GM19238 (cell line): ENCODE results near the gene TRAK1.

Source experiments
- DNase-seq: peaks from one replicate; pipeline ENCODE4 v3.0.0; 2011; ENCODE audit warnings: low spot score; ENCODE audit not compliant: insufficient read length

Gene TRAK1

GRCh38 chr3:42204867-42205599 is 113.9 kb downstream of the TRAK1 start:
- no peak for DNase-seq

GRCh38 chr3:42205800-42206514 is 114.8 kb downstream of the TRAK1 start:
- peak; percentile 52 for DNase-seq

- no peak for DNase-seq
These were observed 118.8 kb downstream of the TRAK1 start for GRCh38 chr3:42209917-42210316.

DNA sequence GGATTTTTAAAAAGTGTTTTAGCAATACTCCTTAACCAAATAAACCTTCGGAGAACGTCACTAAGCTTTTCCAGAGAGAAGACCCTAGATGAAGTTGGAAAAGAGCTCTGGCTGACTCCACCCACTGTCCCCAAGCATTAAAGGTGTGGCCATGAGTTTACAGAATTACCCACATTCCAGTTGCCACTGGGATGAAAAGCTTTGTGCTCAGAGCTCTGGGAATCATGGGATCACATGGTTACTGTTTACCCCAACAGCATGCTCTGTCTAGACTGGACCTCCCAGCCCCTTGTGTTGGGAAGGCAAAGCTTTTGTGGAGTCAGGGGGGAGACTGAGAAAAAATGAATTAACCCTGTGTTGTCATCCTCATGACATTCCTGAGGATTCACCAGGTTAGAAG is 119.6 kb downstream of the TRAK1 start:
- DNase-seq, result no peak

GRCh38 chr3:42213417-42213816 is 122.3 kb downstream of the TRAK1 start:
- DNase-seq, result peak; percentile 35

- DNase-seq, result no peak
These were observed 122.9 kb downstream of the TRAK1 start for GRCh38 chr3:42214064-42214463.

GRCh38 chr3:42214565-42215283 is 123.6 kb downstream of the TRAK1 start:
- peak; percentile 42 for DNase-seq

GRCh38 chr3:42216302-42216701 is 125.1 kb downstream of the TRAK1 start:
- no peak for DNase-seq

DNA sequence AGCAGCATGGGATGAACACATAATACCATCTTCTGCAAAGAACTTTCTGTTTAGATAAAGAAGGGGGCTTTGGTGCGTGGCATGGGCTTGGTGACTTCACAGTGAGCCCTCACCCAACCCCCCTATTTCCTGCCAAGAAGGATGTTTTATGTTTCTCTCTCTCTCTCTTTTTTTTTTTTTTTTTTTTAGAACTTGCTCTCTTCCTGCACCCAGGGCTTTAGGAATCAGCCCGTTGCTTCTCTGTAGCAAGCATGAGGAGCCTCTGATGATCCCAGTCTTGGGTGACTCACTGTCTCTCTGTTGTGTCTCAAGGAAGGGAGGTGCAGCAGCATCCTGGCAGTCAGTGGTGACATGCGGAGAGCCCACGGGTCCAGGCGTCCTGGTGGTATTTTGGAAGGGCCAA is 125.8 kb downstream of the TRAK1 start:
- no peak for DNase-seq

DNA sequence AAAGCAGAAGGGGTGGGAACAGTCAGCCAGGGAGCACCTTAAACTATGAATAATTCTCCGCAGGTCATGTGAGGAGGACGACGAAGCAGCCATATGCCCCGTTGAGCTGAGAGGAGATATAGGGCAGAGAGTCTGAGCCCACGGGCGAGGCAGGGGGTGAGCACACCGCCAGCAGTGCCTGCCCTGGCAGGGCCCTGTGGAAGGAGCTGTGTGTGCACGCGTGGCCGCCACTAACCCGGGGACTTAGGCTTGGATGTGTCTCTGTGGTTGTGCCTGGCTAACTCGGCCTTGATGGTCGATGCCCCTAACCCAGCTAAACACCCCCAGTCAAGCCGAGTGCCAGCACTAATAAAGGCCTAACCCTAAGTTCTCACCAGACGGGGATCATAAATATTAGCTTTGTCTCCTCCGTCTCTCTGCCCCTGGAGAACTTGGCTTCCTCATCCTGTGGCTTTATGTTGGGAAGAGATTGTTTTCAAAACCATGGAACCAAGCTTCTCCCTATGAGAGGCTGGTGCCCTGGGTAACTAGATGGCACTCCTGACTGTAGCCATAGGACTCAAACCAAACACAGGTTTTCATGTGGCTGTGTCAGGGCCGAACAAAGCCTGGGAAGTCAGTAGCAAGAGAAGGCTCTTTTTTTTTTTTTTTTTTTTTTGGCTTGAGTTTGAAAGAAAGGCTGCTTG is 129.4 kb downstream of the TRAK1 start:
- DNase-seq, result no peak

DNA sequence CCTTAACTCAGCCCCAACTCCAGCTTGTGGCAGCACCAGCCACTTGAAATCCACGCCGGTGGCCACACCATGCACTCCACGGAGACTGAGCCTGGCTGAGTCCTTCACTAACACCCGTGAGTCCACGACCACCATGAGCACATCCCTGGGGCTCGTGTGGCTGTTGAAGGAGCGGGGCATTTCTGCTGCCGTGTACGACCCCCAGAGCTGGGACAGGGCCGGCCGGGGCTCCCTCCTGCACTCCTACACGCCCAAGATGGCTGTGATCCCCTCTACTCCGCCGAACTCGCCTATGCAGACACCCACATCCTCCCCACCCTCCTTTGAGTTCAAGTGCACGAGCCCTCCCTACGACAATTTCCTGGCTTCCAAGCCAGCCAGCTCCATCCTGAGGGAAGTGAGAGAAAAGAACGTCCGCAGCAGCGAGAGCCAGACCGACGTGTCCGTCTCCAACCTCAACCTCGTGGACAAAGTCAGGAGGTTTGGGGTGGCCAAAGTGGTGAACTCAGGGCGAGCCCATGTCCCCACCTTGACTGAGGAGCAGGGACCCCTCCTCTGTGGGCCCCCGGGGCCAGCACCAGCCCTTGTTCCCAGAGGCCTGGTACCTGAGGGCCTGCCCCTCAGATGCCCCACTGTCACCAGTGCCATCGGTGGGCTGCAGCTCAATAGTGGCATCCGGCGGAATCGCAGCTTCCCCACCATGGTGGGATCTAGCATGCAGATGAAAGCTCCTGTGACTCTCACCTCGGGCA is 132.0 kb downstream of the TRAK1 start:
- DNase-seq, result no peak

DNA sequence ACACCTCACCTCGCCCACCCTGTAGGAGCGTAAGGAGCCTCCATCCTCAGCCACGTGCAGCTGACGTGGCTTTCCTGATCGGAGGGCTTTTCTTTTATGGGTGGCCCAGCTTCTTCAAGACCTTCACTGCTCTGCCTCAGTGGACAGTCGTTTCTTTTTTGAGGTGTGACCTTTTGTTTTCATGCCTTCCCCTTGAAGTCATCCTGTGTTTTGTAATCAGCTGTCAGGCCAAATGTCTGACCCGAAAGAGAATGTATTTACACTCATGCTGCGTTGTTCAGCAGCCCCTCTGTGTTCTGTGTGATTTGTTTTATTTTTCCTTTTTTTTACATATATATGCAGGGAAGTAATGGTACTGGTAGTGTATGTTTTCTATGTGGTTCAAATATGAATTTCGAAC is 133.0 kb downstream of the TRAK1 start:
- DNase-seq, result no peak

GRCh38 chr3:42224658-42225421 is 133.7 kb downstream of the TRAK1 start:
- no peak for DNase-seq

DNA sequence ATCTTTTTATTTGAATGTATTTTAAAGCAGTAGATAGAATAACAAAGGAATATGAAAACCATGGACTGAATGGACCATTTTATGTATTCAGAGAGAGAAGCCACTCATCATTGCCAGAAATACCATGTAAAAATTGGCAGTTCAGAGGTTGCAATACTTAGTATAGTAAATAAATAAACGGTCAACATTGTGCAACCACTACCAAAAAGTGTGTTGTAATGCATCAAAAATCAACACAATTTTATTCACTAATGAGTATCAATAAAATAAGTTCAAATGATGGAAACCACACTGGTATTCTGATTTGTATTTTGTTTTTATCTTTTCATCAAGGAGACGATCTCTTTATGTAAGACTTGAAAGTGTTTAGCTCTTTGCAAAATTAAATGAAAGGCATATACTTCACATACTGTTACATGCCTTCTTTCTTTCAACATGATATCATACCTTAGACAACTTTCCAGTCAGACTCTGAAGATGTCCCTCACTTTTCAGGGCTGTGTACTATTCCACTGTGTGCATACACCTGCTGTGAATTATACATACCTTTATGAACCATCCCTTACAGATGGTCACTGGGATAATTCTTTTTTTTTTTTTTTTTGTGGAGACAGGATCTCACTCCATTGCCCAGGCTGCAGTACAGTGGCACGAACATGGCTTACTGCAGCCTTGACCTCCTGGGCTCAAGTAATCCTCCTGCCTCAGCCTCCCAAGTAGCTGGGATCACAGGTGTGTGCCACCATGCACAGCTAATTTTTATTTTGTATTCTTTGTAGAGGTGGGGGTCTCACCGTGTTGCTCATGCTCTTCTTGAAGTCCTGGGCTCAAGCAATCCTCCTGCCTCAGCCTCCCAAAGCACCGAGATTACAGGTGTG is 134.6 kb downstream of the TRAK1 start:
- no peak for DNase-seq

GRCh38 chr3:42226470-42227425 is 135.6 kb downstream of the TRAK1 start:
- no peak for DNase-seq

DNA sequence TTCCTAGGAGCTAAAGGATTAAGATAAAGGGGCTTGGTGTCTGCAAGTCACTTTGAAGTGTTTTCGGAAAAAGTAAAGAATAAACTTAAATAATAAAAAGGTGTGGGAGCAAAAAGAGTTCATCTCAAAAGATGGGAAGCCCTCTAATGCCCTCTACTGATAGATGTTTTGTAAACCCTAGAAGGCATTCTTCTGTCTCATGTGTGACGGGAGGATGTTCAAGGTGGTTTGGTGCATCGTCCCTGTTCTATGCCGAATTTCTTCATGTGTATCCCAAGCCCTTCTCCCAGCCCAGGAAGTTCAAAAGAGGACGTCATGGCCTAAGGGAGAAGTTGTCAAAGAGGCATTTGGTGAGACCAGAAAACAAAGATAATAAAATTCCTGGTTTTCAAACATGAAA is 137.6 kb downstream of the TRAK1 start:
- no peak for DNase-seq

DNA sequence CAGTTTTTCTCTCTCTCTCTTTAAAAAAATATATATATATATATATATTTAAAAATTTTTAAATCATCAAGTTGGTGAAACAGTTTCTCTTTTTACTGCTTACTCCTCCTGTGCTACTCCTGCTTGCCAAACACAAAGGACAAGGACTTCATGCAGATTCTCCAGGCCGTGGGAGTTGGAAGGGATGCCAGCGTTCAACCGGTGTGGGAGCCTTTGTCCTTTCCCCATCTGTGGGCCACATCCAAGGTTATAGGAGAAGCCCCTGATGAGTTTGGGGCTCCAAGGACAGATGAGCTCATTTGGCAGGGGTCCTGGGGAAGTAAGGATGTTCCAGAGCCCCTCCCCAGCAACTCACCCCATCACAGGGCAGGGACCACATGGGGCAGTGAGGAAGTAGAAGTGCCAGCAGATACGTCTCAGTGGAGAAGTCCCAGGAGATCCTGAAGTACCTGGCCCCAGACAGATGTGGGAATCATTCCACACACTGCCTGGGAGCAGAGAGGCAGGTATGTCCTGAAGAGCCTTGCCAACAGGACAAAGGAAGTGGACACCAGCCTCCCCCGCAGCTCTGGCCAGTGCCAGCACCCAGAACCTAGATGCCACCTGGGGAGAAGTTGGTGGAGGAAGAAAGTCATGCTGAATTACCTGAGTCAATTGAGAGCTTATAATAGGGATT is 138.2 kb downstream of the TRAK1 start:
- DNase-seq, result no peak
